ENCODE data around the gene DBP.
"Not testable (repeated sequence)": the region's sequence is repeated elsewhere in the genome, so short reads cannot be mapped to it uniquely, and the experiment has no call there.

DBP gene

GRCh38 chr19:48665786-48666185, 28.6 kb upstream of the DBP start:
- no peak for DNase-seq

- no peak for DNase-seq
Observed at GRCh38 chr19:48664476-48664875, 27.3 kb upstream of the DBP start.

GRCh38 chr19:48663667-48664066, 26.5 kb upstream of the DBP start:
- no peak for DNase-seq

- DNase-seq, result no peak
Observed at GRCh38 chr19:48661711-48662090, 24.5 kb upstream of the DBP start.

- no peak for DNase-seq
Observed at GRCh38 chr19:48660852-48661710, 23.9 kb upstream of the DBP start.

- DNase-seq, result no peak
Observed at GRCh38 chr19:48659768-48660167, 22.6 kb upstream of the DBP start.

GRCh38 chr19:48658483-48658882, 21.3 kb upstream of the DBP start:
- DNase-seq, result no peak

GRCh38 chr19:48657828-48658227, 20.6 kb upstream of the DBP start:
- not testable (repeated sequence) for DNase-seq

- peak; percentile 47 for DNase-seq
Observed at GRCh38 chr19:48656840-48657474, 19.8 kb upstream of the DBP start.

GRCh38 chr19:48654299-48655059, 17.3 kb upstream of the DBP start:
- DNase-seq, result no peak

GRCh38 chr19:48651683-48652048, 14.5 kb upstream of the DBP start:
- no peak for DNase-seq

GRCh38 chr19:48650974-48651682, 13.9 kb upstream of the DBP start:
- DNase-seq, result no peak

- DNase-seq, result no peak
Observed at GRCh38 chr19:48648134-48648533, 11.0 kb upstream of the DBP start.

GRCh38 chr19:48646722-48647216, 9.6 kb upstream of the DBP start:
- no peak for DNase-seq

- DNase-seq, result peak; percentile 22
Observed at GRCh38 chr19:48646001-48646721, 9.0 kb upstream of the DBP start, which contains the start of gene CA11. CA11 (minus strand) TSS chr19:48646187; CDS start chr19:48645632, 555 bp downstream.

GRCh38 chr19:48645620-48646000, 8.4 kb upstream of the DBP start:
- no peak for DNase-seq

GRCh38 chr19:48644839-48645619, 7.8 kb upstream of the DBP start:
- peak; percentile 24 for DNase-seq

- DNase-seq, result no peak
Observed at GRCh38 chr19:48644355-48644754, 7.2 kb upstream of the DBP start.

GRCh38 chr19:48642862-48643261, 5.7 kb upstream of the DBP start:
- no peak for DNase-seq

- no peak for DNase-seq
Observed at GRCh38 chr19:48641850-48642249, 4.7 kb upstream of the DBP start.
